ENCODE data around the gene KANSL1.
"Not testable (repeated sequence)": the region's sequence is repeated elsewhere in the genome, so short reads cannot be mapped to it uniquely, and the experiment has no call there.

The KANSL1 gene

DNA sequence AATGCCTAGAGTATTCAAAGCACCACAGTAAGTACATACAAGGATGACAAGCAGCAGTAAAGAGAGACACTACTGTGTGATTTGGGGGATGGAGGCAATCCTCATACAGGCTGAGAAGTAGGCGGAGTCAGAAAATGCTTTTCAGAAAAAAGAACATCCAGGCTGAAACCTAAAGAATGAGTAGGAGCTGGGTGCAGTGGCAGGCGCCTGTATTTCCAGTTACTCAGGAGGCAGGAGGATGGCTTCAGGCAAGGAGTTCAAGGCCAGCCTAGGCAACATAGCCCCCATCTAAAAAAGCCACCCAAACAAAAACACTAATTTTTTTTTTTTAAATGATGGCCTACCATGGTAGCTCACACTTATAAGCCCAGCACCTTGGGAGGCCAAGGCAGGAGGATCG is 10.3 kb downstream of the KANSL1 start:
- H3K9ac ChIP-seq (ENCODE audit: low read depth, low read length) = no peak overlapping the region
- no peaks in the 10 kb centered on the region for H3K9me3 ChIP-seq (ENCODE audit: control insufficient read depth, insufficient read depth, low read length)
- H3K4me1 ChIP-seq (ENCODE audit: insufficient read depth, low read length) = peaks cover 74% of the 10 kb centered on the region
- no peaks in the 10 kb centered on the region for H3K36me3 ChIP-seq (ENCODE audit: insufficient read depth, low read length)

DNA sequence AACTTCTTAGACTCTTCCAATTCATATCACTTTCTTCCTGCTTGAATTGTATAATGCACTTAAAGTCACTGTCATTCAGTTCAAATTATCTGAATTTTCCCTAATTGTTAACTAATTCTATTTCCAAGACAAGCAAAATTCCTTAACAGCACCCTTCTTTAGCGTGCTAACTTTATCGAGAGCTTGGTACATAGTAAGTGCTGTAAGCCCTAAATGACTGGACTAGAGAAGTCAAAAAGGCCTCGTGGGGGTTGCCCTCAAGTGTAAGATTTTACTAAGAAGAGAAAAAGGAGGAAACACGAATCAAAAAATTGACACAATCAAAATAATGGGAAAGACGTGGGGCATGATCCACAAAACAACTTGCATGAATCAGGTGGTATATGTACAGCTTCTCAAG is 11.3 kb downstream of the KANSL1 start:
- Histone ChIP-seq H3K36me3 (ENCODE audit: insufficient read depth, low read length) (no peaks in the 10 kb centered on the region), H3K9ac (ENCODE audit: low read depth, low read length) (no peak overlapping the region), H3K9me3 (ENCODE audit: control insufficient read depth, insufficient read depth, low read length) (no peaks in the 10 kb centered on the region), H3K4me1 (ENCODE audit: insufficient read depth, low read length) (peaks cover 71% of the 10 kb centered on the region)

DNA sequence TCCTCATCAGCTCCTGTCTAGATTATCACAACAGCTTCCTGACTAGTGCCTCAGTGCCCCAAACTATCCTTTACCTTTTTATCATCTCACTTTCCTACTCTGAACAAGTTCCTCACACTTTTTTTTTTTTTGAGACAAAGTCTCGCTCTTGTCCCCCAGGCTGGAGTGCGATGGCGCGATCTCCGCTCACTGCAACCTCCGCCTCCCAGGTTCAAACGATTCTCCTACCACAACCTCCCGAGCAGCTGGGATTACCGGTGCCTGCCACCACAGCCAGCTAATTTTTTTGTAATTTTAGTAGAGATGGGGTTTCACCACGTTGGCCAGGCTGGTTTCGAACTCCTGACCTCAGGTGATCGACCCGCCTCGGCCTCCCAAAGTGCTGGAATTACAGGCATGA is 11.9 kb downstream of the KANSL1 start:
- not testable (repeated sequence) for H3K9ac ChIP-seq (ENCODE audit: low read depth, low read length); H3K36me3 ChIP-seq (ENCODE audit: insufficient read depth, low read length); H3K9me3 ChIP-seq (ENCODE audit: control insufficient read depth, insufficient read depth, low read length)
- peaks cover 67% of the 10 kb centered on the region for H3K4me1 ChIP-seq (ENCODE audit: insufficient read depth, low read length)

DNA sequence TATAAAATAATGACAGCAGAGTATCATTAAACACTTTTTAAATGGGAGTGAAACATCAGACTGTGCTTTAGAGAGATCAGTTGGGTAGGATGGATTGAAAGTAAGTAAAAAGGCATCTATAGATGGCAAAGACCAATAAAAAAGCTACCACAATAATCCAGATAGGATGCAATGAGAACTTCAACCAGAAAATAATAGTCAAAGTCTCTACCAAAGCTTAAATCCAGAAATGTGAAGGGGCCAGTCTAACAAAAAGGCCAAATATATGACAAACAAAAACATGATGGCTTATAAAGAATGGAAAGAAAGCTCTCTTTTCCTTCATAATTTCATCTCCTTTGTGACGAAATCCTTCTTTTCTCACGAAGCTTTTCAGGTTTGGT is 12.3 kb downstream of the KANSL1 start:
- Histone ChIP-seq H3K9ac (ENCODE audit: low read depth, low read length) (no peak overlapping the region), H3K9me3 (ENCODE audit: control insufficient read depth, insufficient read depth, low read length) (no peaks in the 10 kb centered on the region), H3K4me1 (ENCODE audit: insufficient read depth, low read length) (peaks cover 66% of the 10 kb centered on the region), H3K36me3 (ENCODE audit: insufficient read depth, low read length) (no peaks in the 10 kb centered on the region)

DNA sequence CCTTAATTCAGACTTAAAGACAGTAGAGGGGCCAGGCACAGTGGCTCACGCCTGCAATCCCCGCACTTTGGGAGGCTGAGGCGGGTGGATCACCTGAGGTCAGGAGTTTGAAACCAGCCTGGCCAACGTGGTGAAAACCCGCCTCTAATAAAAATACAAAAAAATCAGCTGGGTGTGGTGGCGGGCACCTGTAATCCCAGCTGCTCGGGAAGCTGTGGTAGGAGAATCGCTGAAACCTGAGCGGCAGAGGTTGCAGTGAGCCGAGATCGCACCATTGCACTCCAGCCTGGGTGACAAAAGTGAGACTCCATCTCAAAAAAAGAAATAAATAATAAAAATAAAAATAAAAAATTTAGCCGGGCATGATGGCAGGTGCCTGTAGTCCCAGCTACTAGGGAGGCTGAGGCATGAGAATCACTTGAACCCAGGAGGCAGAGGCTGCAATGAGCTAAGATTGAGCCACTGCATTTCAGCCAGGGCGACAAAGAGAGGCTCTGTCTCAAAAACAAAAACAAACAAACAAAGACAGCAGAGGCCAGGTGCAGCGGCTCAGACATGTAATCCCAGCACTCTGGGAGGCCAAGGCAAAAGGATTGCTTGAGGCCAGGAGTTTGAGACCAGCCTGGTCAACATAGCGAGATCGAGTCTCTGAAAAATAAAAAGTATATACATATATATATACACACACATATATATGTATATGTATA is 12.9 kb downstream of the KANSL1 start:
- H3K4me1 ChIP-seq (ENCODE audit: insufficient read depth, low read length) = peaks cover 68% of the 10 kb centered on the region
- not testable (repeated sequence) for H3K9ac ChIP-seq (ENCODE audit: low read depth, low read length); H3K9me3 ChIP-seq (ENCODE audit: control insufficient read depth, insufficient read depth, low read length); H3K36me3 ChIP-seq (ENCODE audit: insufficient read depth, low read length)

DNA sequence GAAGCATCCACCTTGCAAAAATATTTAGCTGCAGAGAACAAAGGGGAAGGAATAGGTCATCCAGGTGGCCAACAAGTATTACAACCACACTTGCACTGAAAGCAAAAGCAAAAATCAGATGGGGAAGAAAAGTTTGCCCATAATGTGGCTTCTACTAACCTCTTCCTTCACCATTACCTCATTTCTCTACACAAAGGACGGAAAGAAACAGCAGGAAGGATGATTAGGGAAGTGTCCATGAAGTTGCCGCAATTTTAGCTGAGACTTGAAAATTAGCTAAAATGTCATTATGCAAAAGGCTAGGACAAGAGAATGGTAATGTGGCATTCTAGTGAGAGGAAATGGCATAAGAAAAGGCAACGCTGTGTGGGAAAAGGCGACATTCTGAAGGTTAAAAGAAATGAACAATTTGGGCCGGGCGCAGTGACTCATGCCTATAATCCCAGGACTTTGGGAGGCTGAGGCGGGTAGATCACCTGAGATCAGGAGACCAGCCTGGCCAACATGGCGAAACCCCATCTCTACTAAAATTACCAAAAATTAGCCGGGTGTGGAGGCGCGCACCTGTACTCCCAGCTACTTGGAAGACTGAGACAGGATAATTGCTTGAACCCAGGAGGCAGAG is 13.7 kb downstream of the KANSL1 start:
- Histone ChIP-seq H3K9ac (ENCODE audit: low read depth, low read length) (no peak overlapping the region), H3K4me1 (ENCODE audit: insufficient read depth, low read length) (peaks cover 68% of the 10 kb centered on the region), H3K9me3 (ENCODE audit: control insufficient read depth, insufficient read depth, low read length) (no peaks in the 10 kb centered on the region), H3K36me3 (ENCODE audit: insufficient read depth, low read length) (no peaks in the 10 kb centered on the region)

DNA sequence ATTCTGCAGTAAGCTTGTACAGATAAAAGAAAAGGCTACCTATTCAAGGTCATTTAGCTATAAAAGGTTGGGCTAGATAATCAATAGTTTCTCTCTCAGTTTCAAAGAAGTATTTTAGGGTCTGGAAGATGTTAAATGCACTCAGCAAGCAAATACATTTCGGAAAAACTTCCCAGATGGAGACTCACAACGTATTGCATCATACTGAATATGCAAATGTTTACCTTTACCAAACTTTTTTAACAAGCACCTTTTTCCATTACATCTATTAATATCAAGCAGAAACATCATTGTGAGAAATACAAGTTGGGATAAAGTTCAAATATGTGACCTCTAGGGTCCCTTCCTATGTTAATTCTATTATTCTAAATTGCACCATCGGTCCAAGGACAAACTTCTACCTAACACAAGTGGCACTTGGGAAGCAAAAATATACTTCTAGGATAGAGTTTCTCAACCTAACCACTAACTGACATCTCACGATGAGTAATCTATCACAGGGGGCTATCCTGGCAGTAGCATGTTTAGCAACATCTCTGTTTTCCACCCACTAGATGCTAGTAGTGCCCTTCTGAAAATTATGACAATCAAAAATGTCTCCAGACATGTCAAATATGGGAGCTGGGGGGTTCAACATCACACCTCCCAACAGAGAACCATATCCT is 14.5 kb downstream of the KANSL1 start:
- Histone ChIP-seq H3K9me3 (ENCODE audit: control insufficient read depth, insufficient read depth, low read length) (no peaks in the 10 kb centered on the region), H3K9ac (ENCODE audit: low read depth, low read length) (peak overlapping the region; percentile 10; the same call in 1 of the 2 replicates), H3K36me3 (ENCODE audit: insufficient read depth, low read length) (no peaks in the 10 kb centered on the region), H3K4me1 (ENCODE audit: insufficient read depth, low read length) (peaks cover 63% of the 10 kb centered on the region)

DNA sequence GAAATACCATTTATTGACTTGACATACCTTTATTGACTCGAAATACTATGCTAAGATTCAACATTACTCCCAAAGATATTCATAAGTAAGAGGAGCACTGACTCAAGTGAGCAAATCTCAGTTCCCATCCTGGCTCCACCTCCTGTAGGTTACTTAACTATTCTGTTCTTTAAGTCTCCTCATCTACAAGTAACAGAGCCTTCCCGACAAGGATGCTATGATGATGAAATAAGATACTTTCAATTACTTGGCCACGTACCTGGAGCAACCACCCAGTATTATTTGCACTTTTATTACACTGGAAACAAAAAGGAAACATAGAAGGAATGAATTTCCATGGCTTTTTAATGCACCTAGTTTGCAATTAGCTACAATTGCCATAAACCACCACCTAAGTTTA is 16.3 kb downstream of the KANSL1 start:
- Histone ChIP-seq H3K9ac (ENCODE audit: low read depth, low read length) (no peak overlapping the region), H3K9me3 (ENCODE audit: control insufficient read depth, insufficient read depth, low read length) (no peaks in the 10 kb centered on the region), H3K4me1 (ENCODE audit: insufficient read depth, low read length) (peaks cover 55% of the 10 kb centered on the region), H3K36me3 (ENCODE audit: insufficient read depth, low read length) (peaks cover 2% of the 10 kb centered on the region; the same call in 1 of the 2 replicates)

DNA sequence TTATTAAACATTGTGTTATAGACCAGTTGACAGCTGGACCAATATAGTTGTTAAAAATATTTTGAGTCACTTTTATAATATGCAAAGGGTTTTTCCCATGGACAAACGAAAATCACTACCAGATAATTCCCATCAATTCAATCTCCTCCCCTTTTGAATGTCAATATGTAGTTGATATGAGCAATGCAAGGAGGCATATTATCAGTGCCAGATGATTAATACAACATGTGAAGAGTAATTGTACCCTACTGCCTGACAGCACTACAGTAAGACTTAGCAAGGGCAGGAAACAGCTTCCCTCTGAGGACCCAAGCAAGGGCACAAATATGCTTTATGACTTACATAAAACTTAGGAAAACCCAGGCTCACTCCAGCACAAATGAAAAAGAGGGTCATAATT is 17.3 kb downstream of the KANSL1 start:
- Histone ChIP-seq H3K36me3 (ENCODE audit: insufficient read depth, low read length) (peaks cover 13% of the 10 kb centered on the region), H3K9ac (ENCODE audit: low read depth, low read length) (no peak overlapping the region), H3K9me3 (ENCODE audit: control insufficient read depth, insufficient read depth, low read length) (no peaks in the 10 kb centered on the region), H3K4me1 (ENCODE audit: insufficient read depth, low read length) (peaks cover 48% of the 10 kb centered on the region)

DNA sequence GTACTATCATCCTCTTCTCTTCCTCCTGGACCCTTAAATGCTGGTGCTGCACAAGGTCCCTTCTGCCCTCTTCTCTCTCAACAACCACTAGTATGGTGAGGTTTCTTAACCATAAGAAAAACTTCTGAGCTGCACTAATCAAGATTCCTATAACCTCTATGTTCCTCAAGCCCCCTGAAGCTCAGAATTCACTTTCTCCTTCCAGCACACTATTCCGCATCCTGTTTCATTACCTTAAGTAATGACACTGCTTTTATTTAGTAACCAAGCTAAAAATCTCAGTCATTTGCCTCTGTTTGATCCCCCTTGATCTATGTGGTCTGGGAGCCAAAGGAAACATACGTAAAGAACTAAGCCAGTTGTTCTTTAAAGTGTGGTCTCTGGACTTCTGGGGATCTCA is 20.1 kb downstream of the KANSL1 start:
- Histone ChIP-seq H3K9me3 (ENCODE audit: control insufficient read depth, insufficient read depth, low read length) (no peaks in the 10 kb centered on the region), H3K36me3 (ENCODE audit: insufficient read depth, low read length) (peaks cover 25% of the 10 kb centered on the region), H3K9ac (ENCODE audit: low read depth, low read length) (no peak overlapping the region), H3K4me1 (ENCODE audit: insufficient read depth, low read length) (peaks cover 29% of the 10 kb centered on the region; the same call in 1 of the 2 replicates)

DNA sequence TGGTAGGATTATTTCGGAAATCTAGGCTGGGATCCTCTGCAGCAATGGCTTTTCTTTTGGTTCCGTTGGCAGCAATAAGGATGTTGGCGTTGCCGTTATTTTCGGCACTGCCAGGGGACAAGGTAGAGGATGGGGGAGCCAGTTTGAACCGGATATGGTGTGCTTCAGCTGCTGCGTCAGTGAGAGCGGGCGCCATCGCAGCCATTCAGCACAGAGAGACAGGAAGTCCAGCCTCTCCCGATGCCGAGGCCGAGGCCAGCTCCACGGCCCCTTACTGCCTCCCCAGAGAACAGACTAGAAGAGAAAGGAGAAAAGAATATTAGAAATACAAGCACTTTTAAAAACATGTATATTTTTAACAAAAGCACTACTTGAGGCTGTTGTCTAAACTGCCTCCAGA is 21.3 kb downstream of the KANSL1 start:
- peaks cover 25% of the 10 kb centered on the region for H3K36me3 ChIP-seq (ENCODE audit: insufficient read depth, low read length)
- H3K9ac ChIP-seq (ENCODE audit: low read depth, low read length) = no peak overlapping the region
- no peaks in the 10 kb centered on the region for H3K9me3 ChIP-seq (ENCODE audit: control insufficient read depth, insufficient read depth, low read length)
- H3K4me1 ChIP-seq (ENCODE audit: insufficient read depth, low read length) = peaks cover 25% of the 10 kb centered on the region; the same call in 1 of the 2 replicates

DNA sequence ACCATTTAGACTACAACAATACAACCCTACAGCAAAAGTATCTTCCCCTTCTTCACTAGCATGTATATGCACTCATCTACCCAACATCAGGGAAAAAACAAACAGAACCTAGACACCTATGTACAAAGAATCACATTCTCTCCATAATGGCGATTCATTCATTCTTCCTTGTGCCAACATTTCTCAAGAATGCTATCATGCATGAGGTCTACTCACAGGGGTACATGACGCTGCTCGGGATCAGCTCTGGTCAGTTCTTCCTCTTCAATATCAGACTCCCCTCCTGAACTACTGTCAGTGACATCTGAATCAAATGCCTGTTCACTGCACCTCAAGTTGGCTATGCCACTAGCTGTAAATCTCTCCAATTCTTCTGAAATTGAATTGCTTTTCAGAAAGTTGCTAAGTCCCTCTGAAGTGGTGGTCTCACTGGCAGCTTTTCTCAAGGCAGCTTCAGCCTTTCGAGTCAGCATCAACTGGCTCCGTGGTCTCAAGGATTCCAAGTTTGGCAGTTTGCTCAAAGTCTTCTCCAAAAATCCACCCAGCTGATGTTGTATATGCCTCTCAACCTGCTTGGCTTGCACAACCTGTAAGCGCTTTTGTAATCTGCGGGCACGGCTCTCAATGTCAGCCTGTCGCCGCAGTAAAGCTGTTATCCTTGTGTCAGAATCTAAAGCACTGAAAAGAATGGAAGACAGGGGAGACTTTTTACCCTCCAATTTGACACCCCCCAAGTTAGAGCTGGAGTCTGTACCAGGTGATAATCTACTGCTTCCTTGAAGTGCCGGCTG is 22.4 kb downstream of the KANSL1 start:
- peaks cover 25% of the 10 kb centered on the region for H3K36me3 ChIP-seq (ENCODE audit: insufficient read depth, low read length)
- H3K4me1 ChIP-seq (ENCODE audit: insufficient read depth, low read length) = peaks cover 23% of the 10 kb centered on the region; the same call in 1 of the 2 replicates
- H3K9me3 ChIP-seq (ENCODE audit: control insufficient read depth, insufficient read depth, low read length) = no peaks in the 10 kb centered on the region
- no peak overlapping the region for H3K9ac ChIP-seq (ENCODE audit: low read depth, low read length)

DNA sequence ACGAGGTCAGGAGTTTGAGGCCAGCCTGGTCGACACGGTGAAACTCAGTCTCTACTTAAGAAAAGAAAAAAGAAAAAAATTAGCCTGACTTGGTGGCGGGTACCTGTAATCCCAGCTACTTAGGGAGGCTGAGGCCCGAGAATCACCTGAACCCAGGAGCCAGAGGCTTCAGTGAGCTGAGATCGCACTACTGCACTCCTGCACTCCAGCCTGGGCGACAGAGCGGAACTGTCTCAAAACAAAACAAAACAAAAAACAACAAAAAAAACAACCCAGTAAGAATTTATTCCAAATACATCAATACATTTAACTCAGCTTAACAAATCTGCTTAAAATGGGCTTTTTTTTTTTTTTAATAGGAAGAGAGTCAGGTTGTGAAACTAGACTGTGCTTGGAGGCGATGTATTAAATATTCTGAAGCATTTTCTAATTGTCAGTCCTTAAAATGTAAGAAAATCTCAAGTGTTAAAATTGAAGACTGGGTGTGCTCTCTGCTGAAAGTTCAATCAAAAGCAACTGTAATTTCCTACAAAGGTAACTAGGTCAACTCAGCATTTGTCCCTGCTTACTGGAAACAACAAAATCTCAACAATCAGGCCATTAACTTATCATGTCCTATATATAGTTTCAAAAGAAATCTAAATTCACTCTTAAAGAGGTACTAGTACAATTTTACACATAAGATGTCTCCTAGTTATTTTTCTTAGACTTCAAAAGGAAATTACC is 23.2 kb downstream of the KANSL1 start:
- peaks cover 25% of the 10 kb centered on the region for H3K36me3 ChIP-seq (ENCODE audit: insufficient read depth, low read length)
- peaks cover 21% of the 10 kb centered on the region; the same call in 1 of the 2 replicates for H3K4me1 ChIP-seq (ENCODE audit: insufficient read depth, low read length)

More for the DNA sequence above, 23.2 kb downstream of the KANSL1 start:
- no peaks in the 10 kb centered on the region for H3K9me3 ChIP-seq (ENCODE audit: control insufficient read depth, insufficient read depth, low read length)
- H3K9ac ChIP-seq (ENCODE audit: low read depth, low read length) = no peak overlapping the region

Data from ES-I3 (cell line).